Measurements from ENCODE around the gene RNF207.

Gene RNF207

DNA sequence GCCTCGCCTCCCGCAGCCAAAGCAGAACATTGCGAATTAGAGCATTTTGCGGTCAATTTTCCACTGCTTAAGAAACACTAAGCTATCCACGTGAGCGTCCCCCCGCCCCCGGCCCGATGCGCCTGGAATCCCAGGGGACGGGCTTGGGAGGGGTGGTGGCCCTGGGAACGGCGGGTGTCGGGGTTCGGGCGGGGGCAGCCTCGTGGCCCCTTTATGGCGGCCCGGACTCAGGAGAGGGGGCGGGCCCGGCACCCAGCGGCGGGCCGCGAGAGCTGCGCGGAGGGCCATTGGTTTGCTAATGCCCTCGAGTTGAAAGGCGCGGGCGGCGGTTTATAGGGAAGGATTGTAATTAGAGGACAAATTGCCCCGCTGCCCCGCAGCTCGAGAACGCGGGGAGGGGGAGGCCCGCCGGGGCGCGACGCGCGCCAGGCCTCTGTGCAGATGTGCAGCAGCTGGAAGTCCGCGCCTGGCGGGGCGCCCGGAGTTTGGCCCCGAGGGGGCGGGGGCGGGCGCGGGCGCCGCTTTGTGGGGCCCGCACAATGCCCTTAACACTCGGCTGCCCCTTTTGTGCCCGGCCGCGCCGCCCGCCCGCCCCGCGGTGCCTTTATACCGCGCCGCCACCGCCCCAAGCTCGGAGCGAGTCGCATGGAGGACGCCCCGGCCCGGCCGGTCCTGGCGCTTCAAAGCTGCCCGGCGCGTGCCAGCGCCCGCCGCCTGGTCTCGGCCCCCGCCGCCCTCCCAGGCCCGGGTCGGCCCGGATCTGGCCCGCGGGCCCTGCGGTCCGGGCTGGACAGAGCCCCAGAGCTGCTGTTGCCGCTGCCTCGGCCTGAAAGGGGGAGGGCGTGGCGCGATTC lies 36.2 kb downstream of the RNF207 start:
- no peak for TF ChIP-seq CTCF (IDR thresholded peaks at IDR 0.05; ENCODE audit: borderline replicate concordance, insufficient read depth, low read depth, low read length)
- no peak overlapping the region for H3K4me3 ChIP-seq (ENCODE audit: low read depth, low read length)

DNA sequence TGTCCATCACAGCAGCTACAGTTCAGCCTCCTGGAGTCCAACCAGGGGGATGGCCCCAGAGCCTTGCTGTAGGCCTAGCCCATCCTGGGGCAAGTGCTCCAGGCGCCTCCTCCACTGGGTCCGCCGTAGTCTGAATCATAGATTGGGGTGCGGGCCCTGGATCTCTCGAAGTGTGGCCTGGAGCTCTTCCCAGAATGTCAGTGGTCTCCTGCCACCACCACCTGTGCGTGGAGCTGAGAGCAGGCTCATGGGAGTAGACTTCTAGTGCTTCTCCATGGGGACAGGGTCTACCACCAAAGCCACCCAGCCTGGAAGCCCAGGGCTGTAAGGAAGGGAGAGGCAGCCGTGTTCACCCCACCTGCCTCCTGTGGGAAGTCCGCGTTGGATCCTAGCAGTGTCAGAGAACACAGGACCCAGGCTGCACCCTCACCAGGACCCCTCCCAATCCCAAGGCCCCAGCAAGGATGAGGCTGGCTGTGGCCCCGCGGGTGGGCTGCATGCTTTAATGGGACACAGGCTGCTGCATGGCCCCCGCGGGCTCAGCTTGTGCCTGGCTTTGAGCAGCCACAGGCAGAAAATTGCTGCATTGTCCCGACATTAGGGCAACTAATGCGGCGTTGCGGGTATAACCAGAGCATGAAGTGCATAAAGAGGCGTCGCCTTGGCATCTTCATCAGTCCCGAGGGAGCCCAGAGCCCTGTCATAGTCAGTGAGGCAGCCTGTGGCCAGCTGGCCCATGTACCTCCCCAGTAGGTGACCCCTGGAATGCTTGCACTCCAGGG lies 37.3 kb downstream of the RNF207 start:
- H3K4me3 ChIP-seq (ENCODE audit: low read depth, low read length), result no peak overlapping the region

GRCh38 chr1:6243993-6244392 lies 38.1 kb downstream of the RNF207 start, which contains the start of gene HES3:
Gene HES3 (plus strand): TSS chr1:6244179. CDS start chr1:6244366, 187 bp downstream.
- H3K4me3 ChIP-seq (ENCODE audit: low read depth, low read length), result no peak within 1 kb of the TSS
- no peak for TF ChIP-seq CTCF (IDR thresholded peaks at IDR 0.05; ENCODE audit: borderline replicate concordance, insufficient read depth, low read depth, low read length)

More for the DNA sequence above, 37.3 kb downstream of the RNF207 start:
- no peak for TF ChIP-seq CTCF (IDR thresholded peaks at IDR 0.05; ENCODE audit: borderline replicate concordance, insufficient read depth, low read depth, low read length)

DNA sequence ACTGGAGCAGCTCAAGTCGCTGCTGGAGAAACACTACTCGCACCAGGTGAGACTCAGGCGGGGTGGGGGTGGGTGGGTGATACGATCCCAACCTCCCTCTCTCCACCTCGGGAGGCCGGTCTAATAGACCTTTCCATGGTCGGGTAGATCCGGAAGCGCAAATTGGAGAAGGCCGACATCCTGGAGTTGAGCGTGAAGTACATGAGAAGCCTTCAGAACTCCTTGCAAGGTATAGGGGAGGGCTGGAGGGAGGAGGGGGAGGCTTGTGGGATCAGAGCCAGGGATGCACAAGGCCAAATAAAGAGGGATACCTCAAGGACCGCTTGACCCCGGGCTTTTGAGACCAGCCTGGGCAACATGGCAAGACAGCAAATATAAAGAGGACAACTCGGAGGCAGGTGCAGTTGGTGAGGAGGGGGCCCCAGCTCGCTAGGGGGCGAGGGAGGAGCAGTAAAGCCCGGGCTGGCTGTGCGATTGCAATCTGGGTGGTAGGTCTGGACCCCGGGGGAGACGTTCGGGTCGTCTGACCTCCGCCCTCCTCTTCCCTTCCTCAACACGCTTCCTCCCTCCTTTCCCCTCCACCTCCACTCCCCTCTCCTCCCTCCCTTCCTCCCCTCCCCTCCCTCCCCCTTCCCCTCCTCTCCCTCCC lies 38.6 kb downstream of the RNF207 start:
- no peak for TF ChIP-seq CTCF (IDR thresholded peaks at IDR 0.05; ENCODE audit: borderline replicate concordance, insufficient read depth, low read depth, low read length)
- H3K4me3 ChIP-seq (ENCODE audit: low read depth, low read length), result no peak overlapping the region

- peak overlapping the region; percentile 42 for H3K4me3 ChIP-seq (ENCODE audit: low read depth, low read length)
- peak; percentile 96 for TF ChIP-seq CTCF (IDR thresholded peaks at IDR 0.05; ENCODE audit: borderline replicate concordance, insufficient read depth, low read depth, low read length)
Measured at GRCh38 chr1:6245086-6245868, 39.4 kb downstream of the RNF207 start.

DNA sequence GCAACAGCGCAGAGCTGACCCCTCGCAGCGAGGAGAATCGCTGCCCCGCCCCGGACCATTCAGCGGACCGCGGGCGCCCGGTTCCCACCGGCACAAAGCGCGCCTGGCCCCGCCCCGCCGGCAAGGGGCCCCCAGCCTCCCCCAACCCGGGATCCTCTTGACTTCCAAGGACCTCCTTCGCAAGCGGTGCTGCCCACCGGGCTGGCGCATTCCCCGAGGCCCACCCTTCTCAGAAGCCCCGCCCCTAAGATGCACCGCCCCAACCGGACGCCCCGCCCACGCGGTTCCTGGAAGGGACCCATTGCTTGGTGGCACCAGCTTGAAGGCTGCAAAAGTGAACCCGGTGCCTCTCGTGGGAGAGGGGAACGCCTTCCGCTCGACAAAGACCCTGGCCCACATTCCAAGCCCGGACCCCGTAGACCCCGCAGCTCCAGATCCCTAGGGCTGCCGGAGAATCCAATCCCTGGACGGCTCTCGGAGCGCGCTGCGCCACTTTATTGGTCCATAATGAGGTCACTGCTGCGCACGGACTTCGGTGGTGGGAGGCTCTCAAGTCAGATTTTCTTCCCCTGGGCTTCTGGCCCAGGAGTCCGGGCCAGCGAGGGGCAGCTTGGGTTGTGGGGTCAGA lies 40.1 kb downstream of the RNF207 start:
- no peak for TF ChIP-seq CTCF (IDR thresholded peaks at IDR 0.05; ENCODE audit: borderline replicate concordance, insufficient read depth, low read depth, low read length)

More for the DNA sequence above, 40.1 kb downstream of the RNF207 start:
- H3K4me3 ChIP-seq (ENCODE audit: low read depth, low read length), result peak overlapping the region; percentile 42
